COLO668 (cell line): ENCODE measurements around the gene RTN4RL2.
"Not testable (repeated sequence)": the region's sequence is repeated elsewhere in the genome, so short reads cannot be mapped to it uniquely, and the experiment has no call there.

ENCODE experiments used
- DNase-seq: peaks from one replicate; lab custom pipeline; 2025; ENCODE audit not compliant: unreplicated experiment; lab: John Stamatoyannopoulos, UW

The RTN4RL2 gene

GRCh38 chr11:57432714-57433163, 27.6 kb upstream of the RTN4RL2 start:
- no peak for DNase-seq

GRCh38 chr11:57434640-57435546, 25.4 kb upstream of the RTN4RL2 start:
- DNase-seq: peak; percentile 13

GRCh38 chr11:57436031-57436430, 24.3 kb upstream of the RTN4RL2 start:
- no peak for DNase-seq

GRCh38 chr11:57438345-57439285, 21.7 kb upstream of the RTN4RL2 start:
- DNase-seq: no peak

GRCh38 chr11:57439786-57440185, 20.5 kb upstream of the RTN4RL2 start:
- no peak for DNase-seq

GRCh38 chr11:57440744-57441414, 19.4 kb upstream of the RTN4RL2 start:
- peak; percentile 22 for DNase-seq

GRCh38 chr11:57444362-57445121, 15.8 kb upstream of the RTN4RL2 start:
- no peak for DNase-seq

GRCh38 chr11:57445122-57445394, 15.3 kb upstream of the RTN4RL2 start:
- DNase-seq: not testable (repeated sequence)

- DNase-seq: no peak
Measured at GRCh38 chr11:57446055-57446454, 14.3 kb upstream of the RTN4RL2 start.

- DNase-seq: peak; percentile 35
Measured at GRCh38 chr11:57453543-57454177, 6.7 kb upstream of the RTN4RL2 start.

- DNase-seq: peak; percentile 76
Measured at GRCh38 chr11:57456960-57457642, 3.2 kb upstream of the RTN4RL2 start.

- no peak for DNase-seq
Measured at GRCh38 chr11:57457643-57458023, 2.7 kb upstream of the RTN4RL2 start.

- peak; percentile 37 for DNase-seq
Measured at GRCh38 chr11:57458060-57458409, 2.3 kb upstream of the RTN4RL2 start.

GRCh38 chr11:57458410-57459163, 1.7 kb upstream of the RTN4RL2 start:
- peak; percentile 49 for DNase-seq

- peak; percentile 43 for DNase-seq
Measured at GRCh38 chr11:57459164-57460021, 935 bp upstream of the RTN4RL2 start.

GRCh38 chr11:57460758-57461749, 726 bp downstream of the RTN4RL2 start:
- DNase-seq: peak; percentile 80
